ENCODE data around the gene PCNX2.

PCNX2 gene

GRCh38 chr1:233031521-233031920 lies 264.0 kb downstream of the PCNX2 start:
- H3K4me3 ChIP-seq (ENCODE audit: severe bottlenecking), result no peak overlapping the region
- ATAC-seq (ENCODE audit: low read depth) (no peak), DNase-seq (ENCODE audit: low spot score) (no peak)
- H3K9me3 ChIP-seq (ENCODE audit: severe bottlenecking), result no peaks in the 10 kb centered on the region
- no peaks in the 10 kb centered on the region for H3K36me3 ChIP-seq (ENCODE audit: low read depth)
- H3K27me3 ChIP-seq (ENCODE audit: insufficient read depth, poor library complexity, severe bottlenecking), result no peaks in the 10 kb centered on the region
- no peak overlapping the region for H3K27ac ChIP-seq (ENCODE audit: poor library complexity, severe bottlenecking)
- no peak for TF ChIP-seq CTCF (IDR thresholded peaks at IDR 0.05; ENCODE audit: poor library complexity, severe bottlenecking)
- H3K4me1 ChIP-seq (ENCODE audit: insufficient read depth, poor library complexity, severe bottlenecking), result no peaks in the 10 kb centered on the region

GRCh38 chr1:233027046-233027445 lies 268.5 kb downstream of the PCNX2 start:
- no peak overlapping the region for H3K4me3 ChIP-seq (ENCODE audit: severe bottlenecking)
- H3K27ac ChIP-seq (ENCODE audit: poor library complexity, severe bottlenecking), result no peak overlapping the region
- peaks cover 5% of the 10 kb centered on the region; the same call in 1 of the 2 replicates for H3K36me3 ChIP-seq (ENCODE audit: low read depth)
- peaks cover 12% of the 10 kb centered on the region for H3K4me1 ChIP-seq (ENCODE audit: insufficient read depth, poor library complexity, severe bottlenecking)
- no peaks in the 10 kb centered on the region for H3K9me3 ChIP-seq (ENCODE audit: severe bottlenecking)
- no peak for DNase-seq (ENCODE audit: low spot score)
- no peak for ATAC-seq (ENCODE audit: low read depth)
- H3K27me3 ChIP-seq (ENCODE audit: insufficient read depth, poor library complexity, severe bottlenecking), result no peaks in the 10 kb centered on the region
- no peak for TF ChIP-seq CTCF (IDR thresholded peaks at IDR 0.05; ENCODE audit: poor library complexity, severe bottlenecking)

GRCh38 chr1:233025567-233025966 lies 270.0 kb downstream of the PCNX2 start:
- H3K4me1 ChIP-seq (ENCODE audit: insufficient read depth, poor library complexity, severe bottlenecking), result peaks cover 12% of the 10 kb centered on the region
- no peak for DNase-seq (ENCODE audit: low spot score)
- peak overlapping the region; percentile 27 for H3K27ac ChIP-seq (ENCODE audit: poor library complexity, severe bottlenecking)

GRCh38 chr1:233025157-233025556 lies 270.4 kb downstream of the PCNX2 start:
- Histone ChIP-seq H3K36me3 (ENCODE audit: low read depth) (peaks cover 5% of the 10 kb centered on the region; the same call in 1 of the 2 replicates), H3K27me3 (ENCODE audit: insufficient read depth, poor library complexity, severe bottlenecking) (no peaks in the 10 kb centered on the region), H3K27ac (ENCODE audit: poor library complexity, severe bottlenecking) (peak overlapping the region; percentile 27), H3K9me3 (ENCODE audit: severe bottlenecking) (no peaks in the 10 kb centered on the region), H3K4me1 (ENCODE audit: insufficient read depth, poor library complexity, severe bottlenecking) (peaks cover 12% of the 10 kb centered on the region), H3K4me3 (ENCODE audit: severe bottlenecking) (no peak overlapping the region)
- no peak for ATAC-seq (ENCODE audit: low read depth)
- TF ChIP-seq CTCF (IDR thresholded peaks at IDR 0.05; ENCODE audit: poor library complexity, severe bottlenecking), result peak; percentile 24
- no peak for DNase-seq (ENCODE audit: low spot score)

More at GRCh38 chr1:233025567-233025966, 270.0 kb downstream of the PCNX2 start:
- Histone ChIP-seq H3K4me3 (ENCODE audit: severe bottlenecking) (no peak overlapping the region), H3K9me3 (ENCODE audit: severe bottlenecking) (no peaks in the 10 kb centered on the region), H3K27me3 (ENCODE audit: insufficient read depth, poor library complexity, severe bottlenecking) (no peaks in the 10 kb centered on the region), H3K36me3 (ENCODE audit: low read depth) (peaks cover 5% of the 10 kb centered on the region; the same call in 1 of the 2 replicates)
- peak; percentile 9 for TF ChIP-seq CTCF (IDR thresholded peaks at IDR 0.05; ENCODE audit: poor library complexity, severe bottlenecking)
- peak; percentile 76 for ATAC-seq (ENCODE audit: low read depth)

GRCh38 chr1:233024199-233024598 lies 271.3 kb downstream of the PCNX2 start:
- H3K4me1 ChIP-seq (ENCODE audit: insufficient read depth, poor library complexity, severe bottlenecking), result peaks cover 12% of the 10 kb centered on the region
- H3K27ac ChIP-seq (ENCODE audit: poor library complexity, severe bottlenecking), result no peak overlapping the region
- TF ChIP-seq CTCF (IDR thresholded peaks at IDR 0.05; ENCODE audit: poor library complexity, severe bottlenecking), result no peak
- peaks cover 5% of the 10 kb centered on the region; the same call in 1 of the 2 replicates for H3K36me3 ChIP-seq (ENCODE audit: low read depth)
- no peak for DNase-seq (ENCODE audit: low spot score)
- no peak overlapping the region for H3K4me3 ChIP-seq (ENCODE audit: severe bottlenecking)
- no peaks in the 10 kb centered on the region for H3K9me3 ChIP-seq (ENCODE audit: severe bottlenecking)
- ATAC-seq (ENCODE audit: low read depth), result no peak
- H3K27me3 ChIP-seq (ENCODE audit: insufficient read depth, poor library complexity, severe bottlenecking), result no peaks in the 10 kb centered on the region

All from RWPE2 (cell line).